Vagina (tissue), 2 donors: ENCODE results near the gene KCTD10.

ENCODE experiments used
- CTCF ChIP-seq, 3 experiments: fragments of 450-650 bp in 2 of 3; fragments of 200-600 bp in 1 of 3; sonication (generic) in 1 of 3; IDR thresholded peaks; one replicate each; pipeline ENCODE4 v1.5.1; 2017 to 2019; ENCODE audit warnings: antibody characterized with exemption in 3 of 3, mild to moderate bottlenecking in 2 of 3, moderate library complexity in 2 of 3
- POLR2A ChIP-seq, 2 donors: fragments of 450-650 bp; IDR thresholded peaks; one replicate each; pipeline ENCODE4 v1.6.1; 2017; ENCODE audit warnings: antibody characterized with exemption in 2 of 2, mild to moderate bottlenecking in 2 of 2, moderate library complexity in 2 of 2
- POLR2AphosphoS5 ChIP-seq, 2 donors: sonication (generic); formaldehyde crosslinking; IDR thresholded peaks; one replicate each; pipeline ENCODE4 v1.9.0; 2017; ENCODE audit warnings: antibody characterized with exemption in 2 of 2, mild to moderate bottlenecking in 2 of 2, low read depth in 1 of 2; ENCODE audit not compliant: insufficient read depth in 1 of 2

- no peak for TF ChIP-seq CTCF (IDR thresholded peaks at IDR 0.05)
- TF ChIP-seq POLR2AphosphoS5 (IDR thresholded peaks at IDR 0.05; ENCODE audit: insufficient read depth in 1 of 2, low read depth in 1 of 2) = peak; percentile 82 to 84
- TF ChIP-seq POLR2A (IDR thresholded peaks at IDR 0.05) = no peak
These were observed 15.0 kb downstream of the KCTD10 start for GRCh38 chr12:109461846-109462756.
